ENCODE measurements around the gene ABCC11. TPM values are rescaled to one million over a fixed set of nuclear protein-coding genes. Genes with fewer than 3 reads are reported as not detected.

ABCC11 gene
- total RNA-seq, 4 donors from 2014 or later, result 0.24 to 1.2 (median 0.58) TPM

DNA sequence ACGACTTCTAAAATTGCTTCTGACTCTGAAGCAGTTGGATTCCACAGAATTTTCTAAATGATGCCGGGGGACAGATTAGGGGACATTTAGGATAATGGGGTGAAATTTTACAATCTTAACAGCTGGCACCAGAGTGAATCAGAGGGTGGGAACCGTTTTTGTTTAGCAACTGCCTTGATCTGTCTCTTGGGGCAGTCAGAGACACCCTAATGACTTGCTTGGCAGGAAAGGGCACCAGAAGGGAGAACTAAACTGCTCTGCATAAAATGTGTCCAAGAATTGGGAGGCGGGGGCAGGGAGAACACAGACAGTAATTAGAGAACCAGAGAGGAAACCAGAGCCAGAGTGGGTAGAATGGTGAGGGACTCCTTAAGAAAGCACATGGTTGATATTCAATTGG lies 85.4 kb downstream of the ABCC11 start:
- DNase-seq (ENCODE audit: low spot score) (no peak), ATAC-seq (ENCODE audit: low FRiP score) (no peak)
- TF ChIP-seq, protein P1, sequence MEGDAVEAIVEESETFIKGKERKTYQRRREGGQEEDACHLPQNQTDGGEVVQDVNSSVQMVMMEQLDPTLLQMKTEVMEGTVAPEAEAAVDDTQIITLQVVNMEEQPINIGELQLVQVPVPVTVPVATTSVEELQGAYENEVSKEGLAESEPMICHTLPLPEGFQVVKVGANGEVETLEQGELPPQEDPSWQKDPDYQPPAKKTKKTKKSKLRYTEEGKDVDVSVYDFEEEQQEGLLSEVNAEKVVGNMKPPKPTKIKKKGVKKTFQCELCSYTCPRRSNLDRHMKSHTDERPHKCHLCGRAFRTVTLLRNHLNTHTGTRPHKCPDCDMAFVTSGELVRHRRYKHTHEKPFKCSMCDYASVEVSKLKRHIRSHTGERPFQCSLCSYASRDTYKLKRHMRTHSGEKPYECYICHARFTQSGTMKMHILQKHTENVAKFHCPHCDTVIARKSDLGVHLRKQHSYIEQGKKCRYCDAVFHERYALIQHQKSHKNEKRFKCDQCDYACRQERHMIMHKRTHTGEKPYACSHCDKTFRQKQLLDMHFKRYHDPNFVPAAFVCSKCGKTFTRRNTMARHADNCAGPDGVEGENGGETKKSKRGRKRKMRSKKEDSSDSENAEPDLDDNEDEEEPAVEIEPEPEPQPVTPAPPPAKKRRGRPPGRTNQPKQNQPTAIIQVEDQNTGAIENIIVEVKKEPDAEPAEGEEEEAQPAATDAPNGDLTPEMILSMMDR (IDR thresholded peaks at IDR 0.05), result no peak

DNA sequence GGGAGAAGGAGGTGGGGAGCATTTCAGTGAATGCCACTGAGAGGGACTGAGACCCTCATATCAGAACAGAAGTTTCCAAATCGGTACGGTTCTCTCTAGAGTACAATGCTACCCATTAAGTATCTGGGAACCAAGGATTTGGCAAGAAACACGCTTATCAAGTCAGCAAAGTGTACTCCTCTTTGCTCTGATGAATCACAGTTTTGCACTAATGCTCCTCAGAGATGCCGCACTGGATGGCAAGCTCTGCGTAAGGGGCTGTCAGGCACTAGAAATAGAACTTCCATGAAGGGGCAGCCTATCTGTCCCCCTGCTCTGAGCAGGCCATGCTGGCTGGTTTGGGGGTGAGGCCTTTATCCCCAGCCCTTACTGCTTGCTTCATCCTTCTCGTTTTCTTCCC lies 86.8 kb downstream of the ABCC11 start:
- no peak for ATAC-seq (ENCODE audit: low FRiP score)
- no peak for DNase-seq (ENCODE audit: low spot score)
- TF ChIP-seq, protein P1 (IDR thresholded peaks at IDR 0.05), result no peak

DNA sequence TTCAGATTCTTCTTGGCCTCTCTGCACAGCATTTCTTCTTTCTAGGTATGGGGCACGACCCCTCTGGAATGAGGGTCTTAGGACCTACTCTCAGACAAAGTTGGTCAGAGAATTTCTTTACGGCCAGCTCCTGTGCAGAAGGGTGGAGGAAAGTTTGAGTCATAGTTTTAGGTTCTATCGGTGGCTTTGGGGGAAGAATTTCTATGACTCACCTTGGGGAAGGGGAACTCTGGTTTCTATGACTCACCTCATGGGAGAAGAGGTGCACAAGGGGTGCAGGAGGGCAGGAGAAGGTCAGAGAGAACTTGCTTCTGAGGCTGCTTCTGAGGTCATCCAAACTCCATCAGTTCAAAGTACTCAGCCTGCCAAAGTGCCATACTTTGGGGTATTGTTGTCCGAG lies 89.0 kb downstream of the ABCC11 start:
- DNase-seq (ENCODE audit: low spot score), result no peak
- no peak for ATAC-seq (ENCODE audit: low FRiP score)
- TF ChIP-seq, protein P1 (IDR thresholded peaks at IDR 0.05), result no peak

DNA sequence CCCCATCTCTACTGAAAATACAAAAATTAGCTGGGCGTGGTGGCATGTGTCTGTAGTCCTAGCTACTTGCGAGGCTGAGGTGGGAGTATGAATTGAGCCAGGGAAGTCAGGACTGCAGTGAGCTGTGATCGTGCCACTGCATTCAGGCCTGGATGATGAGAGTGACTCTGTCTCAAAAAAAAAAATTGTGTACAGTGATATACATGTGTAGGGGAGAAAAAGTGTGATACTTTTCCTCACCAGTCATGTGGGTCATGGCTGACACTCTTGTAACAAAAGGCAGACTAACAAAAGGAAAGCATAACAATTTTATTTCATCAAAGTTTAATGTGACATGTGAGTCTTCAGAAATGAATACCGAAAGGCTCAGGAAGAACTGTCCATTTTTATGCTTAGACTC lies 89.5 kb downstream of the ABCC11 start:
- no peak for DNase-seq (ENCODE audit: low spot score)
- TF ChIP-seq, protein P1 (IDR thresholded peaks at IDR 0.05), result no peak
- ATAC-seq (ENCODE audit: low FRiP score), result no peak

DNA sequence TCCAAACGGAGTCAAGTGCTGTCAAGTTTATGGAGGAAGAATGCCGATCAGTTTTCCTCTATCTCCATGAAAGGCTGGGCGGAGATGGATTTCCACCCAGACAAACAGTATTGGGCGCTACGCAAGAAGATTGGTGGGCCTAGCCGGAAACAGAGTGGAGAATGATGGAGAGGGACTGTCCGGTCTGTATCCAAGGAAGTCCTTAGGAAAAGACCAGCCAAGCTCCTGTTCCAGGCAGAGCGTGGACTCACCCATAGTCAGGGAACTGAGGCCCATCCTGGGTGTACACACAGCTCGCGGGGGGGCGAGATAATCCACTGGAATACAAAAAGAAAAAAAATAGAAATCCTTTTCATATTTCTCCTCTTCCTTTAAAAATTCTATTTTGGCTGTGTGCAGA lies 90.0 kb downstream of the ABCC11 start:
- ATAC-seq (ENCODE audit: low FRiP score), result no peak
- DNase-seq (ENCODE audit: low spot score), result no peak
- TF ChIP-seq, protein P1 (IDR thresholded peaks at IDR 0.05), result no peak

DNA sequence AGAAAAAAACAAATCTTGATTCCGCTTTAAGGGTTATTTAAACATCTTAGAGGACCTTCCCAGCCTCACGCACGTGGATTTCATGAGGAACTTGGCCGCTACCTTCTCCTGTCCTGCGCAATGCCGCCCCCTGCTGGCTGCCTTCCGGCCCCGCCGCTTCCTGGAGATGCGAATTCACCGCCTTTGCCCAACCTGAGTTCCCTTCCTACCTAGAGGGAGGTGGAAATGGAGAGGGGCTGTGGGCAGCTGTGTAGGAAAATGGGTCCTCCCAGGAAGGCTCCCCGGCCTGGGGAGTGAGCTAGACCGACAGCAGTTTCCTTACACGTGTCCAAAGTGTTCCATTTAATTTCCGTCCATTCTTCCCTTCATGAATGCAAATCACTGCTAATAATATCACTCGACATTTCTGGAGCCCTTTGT lies 90.5 kb downstream of the ABCC11 start:
- ATAC-seq (ENCODE audit: low FRiP score) (peak; percentile 78), DNase-seq (ENCODE audit: low spot score) (peak; percentile 94)
- TF ChIP-seq, protein P1 (IDR thresholded peaks at IDR 0.05), result peak in 1 of 3 donors; percentile 43

DNA sequence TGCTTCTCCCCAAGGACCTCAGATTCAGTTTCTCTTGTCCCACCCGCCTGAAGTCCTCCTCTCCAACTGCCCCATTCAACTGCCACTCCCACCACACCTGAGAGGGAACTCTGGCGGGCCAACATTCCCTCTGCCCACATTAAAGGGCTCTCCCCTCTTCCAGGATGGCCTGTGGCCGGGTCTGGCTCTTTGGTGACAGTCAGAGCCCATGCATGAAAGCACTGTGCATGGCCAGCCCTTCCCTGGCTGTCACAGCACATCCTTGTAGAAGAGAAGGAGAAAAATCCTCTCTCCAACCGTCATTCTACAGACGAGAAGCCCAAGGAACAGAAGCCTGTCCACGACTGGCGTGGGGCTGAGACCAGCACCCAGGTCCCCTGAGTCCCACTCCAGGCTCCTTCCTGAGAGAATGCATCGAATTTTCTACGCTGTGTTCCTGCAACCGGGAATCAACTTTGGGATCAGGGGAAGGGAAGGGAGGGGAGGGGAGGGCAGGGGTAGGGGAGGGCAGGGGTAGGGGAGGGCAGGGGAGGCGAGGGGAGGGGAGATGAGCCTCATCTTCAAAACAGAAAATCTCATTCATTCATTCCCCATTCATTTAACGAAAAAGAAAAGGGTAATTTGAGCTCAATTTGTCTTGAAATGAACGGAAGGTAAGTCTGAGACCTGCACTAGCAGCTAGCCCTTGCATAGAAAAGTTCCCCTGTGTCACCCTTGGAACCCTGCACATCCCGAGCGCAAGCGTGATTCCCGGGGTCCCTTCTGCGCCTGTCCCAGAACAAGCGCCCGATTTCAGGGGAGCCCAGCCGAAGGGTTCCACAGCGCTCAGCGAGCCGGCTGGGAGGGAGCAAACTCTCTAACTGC lies 91.2 kb downstream of the ABCC11 start, which contains the start of gene ABCC12:
Gene ABCC12, minus strand, starts transcription at position 68 of the 864 bp plus-strand sequence. CDS start 9,569 bp downstream, outside the sequence.
- DNase-seq (ENCODE audit: low spot score) (no peak), ATAC-seq (ENCODE audit: low FRiP score) (no peak)
- TF ChIP-seq, protein P1 (IDR thresholded peaks at IDR 0.05), result no peak

Data from omental fat pad (tissue), 4 donors.